Coronary artery (tissue), 2 donors: Measurements from ENCODE around the gene ATP13A4.

Source experiments
- DNase-seq: peaks from one replicate; pipeline ENCODE4 v3.0.0-alpha.2; 2017; ENCODE audit warnings: low spot score
- H3K27ac ChIP-seq, 2 donors: fragments of 200-600 bp; sonication (generic); one replicate each; pipeline ENCODE4 v1.5.1; 2016 to 2019
- H3K4me3 ChIP-seq: fragments of 200-600 bp; sonication (generic); 2 replicates; pipeline ENCODE4 v1.5.1; 2016; ENCODE audit warnings: mild to moderate bottlenecking, moderate library complexity
- CTCF ChIP-seq: fragments of 200-600 bp; sonication (generic); IDR thresholded peaks from one replicate; pipeline ENCODE4 v1.5.1; 2019; ENCODE audit warnings: antibody characterized with exemption

ATP13A4 gene

GRCh38 chr3:193357291-193357690, 197.4 kb downstream of the ATP13A4 start:
- Histone ChIP-seq H3K27ac (no peak overlapping the region), H3K4me3 (no peak overlapping the region)
- no peak for DNase-seq
- no peak for TF ChIP-seq CTCF

GRCh38 chr3:193354423-193354822, 200.3 kb downstream of the ATP13A4 start:
- H3K27ac ChIP-seq: no peak overlapping the region
- DNase-seq: no peak
- no peak overlapping the region for H3K4me3 ChIP-seq
- no peak for TF ChIP-seq CTCF
